ENCODE measurements around the gene MKRN2OS. TPM values are rescaled to one million over a fixed set of nuclear protein-coding genes. Genes with fewer than 3 reads are reported as not detected.

The MKRN2OS gene
- total RNA-seq, 1 experiment from 2014 or later: not detected

DNA sequence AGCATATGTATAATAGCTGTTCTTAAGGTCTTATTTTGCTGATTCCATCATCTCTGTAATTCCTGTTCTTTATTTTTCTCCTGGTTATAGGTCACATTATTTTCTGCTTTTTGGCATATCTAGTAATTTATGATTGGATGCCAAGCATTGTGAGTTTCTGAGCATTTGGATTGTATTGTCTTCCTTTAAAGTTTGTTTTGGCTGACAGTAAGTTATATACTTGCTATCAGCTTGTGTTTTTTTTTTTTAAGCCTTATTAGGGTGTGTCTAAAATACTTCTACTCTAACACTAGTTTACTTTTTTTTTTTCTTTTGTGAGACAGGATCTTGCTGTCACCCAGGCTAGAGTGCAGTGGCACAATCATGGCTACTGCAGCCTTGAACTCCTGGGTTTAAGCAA lies 21.7 kb upstream of the MKRN2OS start:
- ATAC-seq: no peak
- H3K27me3 ChIP-seq (ENCODE audit: insufficient read depth, low read length): no peaks in the 10 kb centered on the region
- intact Hi-C loops (cut with micrococcal nuclease): no loop called here
- peaks cover 67% of the 10 kb centered on the region for H3K79me2 ChIP-seq (ENCODE audit: insufficient read depth, low read length)
- no peaks in the 10 kb centered on the region for H3K9me2 ChIP-seq (ENCODE audit: insufficient read depth)
- ChIA-PET RAD21 (ENCODE audit: low non-redundant PET in 1 of 2, low total read pairs in 2 of 2, uncharacterized antibody in 2 of 2, unreplicated experiment in 2 of 2) (no interaction called here), CTCF (no interaction called here), POLR2A (no interaction called here)
- peaks cover 14 to 17% of the 10 kb centered on the region in 2 experiments; a peak in 2 of 4 replicates for H3K36me3 ChIP-seq (ENCODE audit: control insufficient read depth in 1 of 2, insufficient read depth in 2 of 2, low read length in 2 of 2)
- H3K4me2 ChIP-seq (ENCODE audit: low read length): no peak overlapping the region
- no peak overlapping the region for H3K4me3 ChIP-seq (replicated peaks in 1 of 2; ENCODE audit: low read depth in 1 of 2, low read length in 2 of 2)
- peaks cover 5 to 6% of the 10 kb centered on the region in 2 experiments for H3K4me1 ChIP-seq (ENCODE audit: control insufficient read depth in 1 of 2, insufficient read depth in 2 of 2, low read length in 2 of 2)
- H3K9me3 ChIP-seq (ENCODE audit: control insufficient read depth in 1 of 2, insufficient read depth in 1 of 2, low read depth in 1 of 2, low read length in 2 of 2): no peaks in the 10 kb centered on the region
- no peak overlapping the region for H3K27ac ChIP-seq (ENCODE audit: low read depth, low read length)
- no peak overlapping the region for H3K9ac ChIP-seq (ENCODE audit: low read length)
- BruUV-seq (replicated peaks): no TSS peak
- no peak for DNase-seq (ENCODE audit: low read depth, low spot score)
- no peak overlapping the region for H2AFZ ChIP-seq (ENCODE audit: low read depth, low read length, poor library complexity, severe bottlenecking)
- 0 out of 2 replicates have a peak, but pooled peaks cover 5% of the 10 kb centered on the region for H4K20me1 ChIP-seq (ENCODE audit: insufficient read depth)
- TF ChIP-seq TCF7L2 (IDR thresholded peaks at IDR 0.05; ENCODE audit: borderline replicate concordance, extremely low read depth, insufficient read depth, insufficient read length): no peak
- TF ChIP-seq ZFX (IDR thresholded peaks at IDR 0.05): no peak

DNA sequence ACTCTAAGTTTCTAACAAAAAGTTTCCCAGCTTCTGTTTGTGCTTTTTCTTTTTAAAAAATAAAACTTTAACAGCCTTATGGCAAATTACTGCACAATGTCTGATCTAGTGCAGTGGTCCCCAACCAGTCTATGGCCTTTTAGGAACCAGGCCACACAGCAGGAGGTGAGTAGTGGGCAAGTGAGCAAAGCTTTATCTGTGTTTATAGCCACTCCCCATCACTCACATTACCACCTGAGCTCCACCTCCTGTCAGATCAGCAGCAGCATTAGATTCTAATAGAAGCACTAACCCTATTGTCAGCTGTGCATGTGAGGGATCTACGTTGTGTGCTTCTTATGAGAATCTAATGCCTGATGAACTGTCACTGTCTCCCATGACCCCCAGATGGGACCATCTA lies 17.2 kb upstream of the MKRN2OS start:
- ATAC-seq (no peak), DNase-seq (ENCODE audit: low read depth, low spot score) (no peak)
- TF ChIP-seq, protein P1, sequence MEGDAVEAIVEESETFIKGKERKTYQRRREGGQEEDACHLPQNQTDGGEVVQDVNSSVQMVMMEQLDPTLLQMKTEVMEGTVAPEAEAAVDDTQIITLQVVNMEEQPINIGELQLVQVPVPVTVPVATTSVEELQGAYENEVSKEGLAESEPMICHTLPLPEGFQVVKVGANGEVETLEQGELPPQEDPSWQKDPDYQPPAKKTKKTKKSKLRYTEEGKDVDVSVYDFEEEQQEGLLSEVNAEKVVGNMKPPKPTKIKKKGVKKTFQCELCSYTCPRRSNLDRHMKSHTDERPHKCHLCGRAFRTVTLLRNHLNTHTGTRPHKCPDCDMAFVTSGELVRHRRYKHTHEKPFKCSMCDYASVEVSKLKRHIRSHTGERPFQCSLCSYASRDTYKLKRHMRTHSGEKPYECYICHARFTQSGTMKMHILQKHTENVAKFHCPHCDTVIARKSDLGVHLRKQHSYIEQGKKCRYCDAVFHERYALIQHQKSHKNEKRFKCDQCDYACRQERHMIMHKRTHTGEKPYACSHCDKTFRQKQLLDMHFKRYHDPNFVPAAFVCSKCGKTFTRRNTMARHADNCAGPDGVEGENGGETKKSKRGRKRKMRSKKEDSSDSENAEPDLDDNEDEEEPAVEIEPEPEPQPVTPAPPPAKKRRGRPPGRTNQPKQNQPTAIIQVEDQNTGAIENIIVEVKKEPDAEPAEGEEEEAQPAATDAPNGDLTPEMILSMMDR (IDR thresholded peaks at IDR 0.05 in 2 of 3, conservative IDR thresholded peaks at IDR 0.05 in 1 of 3; ENCODE audit: borderline replicate concordance in 1 of 3, insufficient read depth in 1 of 3, low read depth in 2 of 3, low read length in 2 of 3): no peak
- TF ChIP-seq, protein P2, sequence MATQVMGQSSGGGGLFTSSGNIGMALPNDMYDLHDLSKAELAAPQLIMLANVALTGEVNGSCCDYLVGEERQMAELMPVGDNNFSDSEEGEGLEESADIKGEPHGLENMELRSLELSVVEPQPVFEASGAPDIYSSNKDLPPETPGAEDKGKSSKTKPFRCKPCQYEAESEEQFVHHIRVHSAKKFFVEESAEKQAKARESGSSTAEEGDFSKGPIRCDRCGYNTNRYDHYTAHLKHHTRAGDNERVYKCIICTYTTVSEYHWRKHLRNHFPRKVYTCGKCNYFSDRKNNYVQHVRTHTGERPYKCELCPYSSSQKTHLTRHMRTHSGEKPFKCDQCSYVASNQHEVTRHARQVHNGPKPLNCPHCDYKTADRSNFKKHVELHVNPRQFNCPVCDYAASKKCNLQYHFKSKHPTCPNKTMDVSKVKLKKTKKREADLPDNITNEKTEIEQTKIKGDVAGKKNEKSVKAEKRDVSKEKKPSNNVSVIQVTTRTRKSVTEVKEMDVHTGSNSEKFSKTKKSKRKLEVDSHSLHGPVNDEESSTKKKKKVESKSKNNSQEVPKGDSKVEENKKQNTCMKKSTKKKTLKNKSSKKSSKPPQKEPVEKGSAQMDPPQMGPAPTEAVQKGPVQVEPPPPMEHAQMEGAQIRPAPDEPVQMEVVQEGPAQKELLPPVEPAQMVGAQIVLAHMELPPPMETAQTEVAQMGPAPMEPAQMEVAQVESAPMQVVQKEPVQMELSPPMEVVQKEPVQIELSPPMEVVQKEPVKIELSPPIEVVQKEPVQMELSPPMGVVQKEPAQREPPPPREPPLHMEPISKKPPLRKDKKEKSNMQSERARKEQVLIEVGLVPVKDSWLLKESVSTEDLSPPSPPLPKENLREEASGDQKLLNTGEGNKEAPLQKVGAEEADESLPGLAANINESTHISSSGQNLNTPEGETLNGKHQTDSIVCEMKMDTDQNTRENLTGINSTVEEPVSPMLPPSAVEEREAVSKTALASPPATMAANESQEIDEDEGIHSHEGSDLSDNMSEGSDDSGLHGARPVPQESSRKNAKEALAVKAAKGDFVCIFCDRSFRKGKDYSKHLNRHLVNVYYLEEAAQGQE (IDR thresholded peaks at IDR 0.05; ENCODE audit: low read depth): no peak
- TF ChIP-seq ELF1 (IDR thresholded peaks at IDR 0.05; ENCODE audit: borderline replicate concordance, low read depth) (no peak), EZH2phosphoT487 (IDR thresholded peaks at IDR 0.05; ENCODE audit: borderline replicate concordance) (no peak), FOSL1 (IDR thresholded peaks at IDR 0.05; ENCODE audit: low read depth) (no peak), POLR2A (IDR thresholded peaks at IDR 0.05; ENCODE audit: borderline replicate concordance, extremely low read depth, insufficient read depth, insufficient read length) (no peak)
- TF ChIP-seq, protein P3, sequence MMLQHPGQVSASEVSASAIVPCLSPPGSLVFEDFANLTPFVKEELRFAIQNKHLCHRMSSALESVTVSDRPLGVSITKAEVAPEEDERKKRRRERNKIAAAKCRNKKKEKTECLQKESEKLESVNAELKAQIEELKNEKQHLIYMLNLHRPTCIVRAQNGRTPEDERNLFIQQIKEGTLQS (IDR thresholded peaks at IDR 0.05): no peak
- TF ChIP-seq, protein P4, sequence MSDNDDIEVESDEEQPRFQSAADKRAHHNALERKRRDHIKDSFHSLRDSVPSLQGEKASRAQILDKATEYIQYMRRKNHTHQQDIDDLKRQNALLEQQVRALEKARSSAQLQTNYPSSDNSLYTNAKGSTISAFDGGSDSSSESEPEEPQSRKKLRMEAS (IDR thresholded peaks at IDR 0.05): no peak
- no peak overlapping the region for H3K27ac ChIP-seq (ENCODE audit: low read depth, low read length)
- CTCF ChIA-PET: interaction anchor here (1.3 to 1.5 kb wide), 2 partner anchors 17 to 245 kb away, joined by 3 read pairs; partner anchors contain the start of gene MKRN2OS
- no peaks in the 10 kb centered on the region for H3K9me2 ChIP-seq (ENCODE audit: insufficient read depth)
- no peak overlapping the region for H3K4me2 ChIP-seq (ENCODE audit: low read length)
- H3K9ac ChIP-seq (ENCODE audit: low read length): no peak overlapping the region
- POLR2A ChIA-PET: no interaction called here
- BruUV-seq (replicated peaks): no TSS peak
- no peaks in the 10 kb centered on the region for H3K9me3 ChIP-seq (ENCODE audit: control insufficient read depth in 1 of 2, insufficient read depth in 1 of 2, low read depth in 1 of 2, low read length in 2 of 2)
- H3K4me1 ChIP-seq (ENCODE audit: control insufficient read depth in 1 of 2, insufficient read depth in 2 of 2, low read length in 2 of 2): peaks cover 8 to 16% of the 10 kb centered on the region in 2 experiments
- RAD21 ChIA-PET (ENCODE audit: low non-redundant PET in 1 of 2, low total read pairs in 2 of 2, uncharacterized antibody in 2 of 2, unreplicated experiment in 2 of 2): no interaction called here
- no peaks in the 10 kb centered on the region for H3K27me3 ChIP-seq (ENCODE audit: insufficient read depth, low read length)
- no peak overlapping the region for H3K4me3 ChIP-seq (replicated peaks in 1 of 2; ENCODE audit: low read depth in 1 of 2, low read length in 2 of 2)
- no peak overlapping the region for H2AFZ ChIP-seq (ENCODE audit: low read depth, low read length, poor library complexity, severe bottlenecking)
- H3K79me2 ChIP-seq (ENCODE audit: insufficient read depth, low read length): peaks cover 98% of the 10 kb centered on the region
- no peaks in the 10 kb centered on the region for H3K36me3 ChIP-seq (ENCODE audit: control insufficient read depth in 1 of 2, insufficient read depth in 2 of 2, low read length in 2 of 2)
- H4K20me1 ChIP-seq (ENCODE audit: insufficient read depth): peaks cover 11% of the 10 kb centered on the region; the same call in 1 of the 2 replicates
- intact Hi-C loops (cut with micrococcal nuclease): no loop called here
